Measurements from ENCODE around the gene YARS1.

DNA sequence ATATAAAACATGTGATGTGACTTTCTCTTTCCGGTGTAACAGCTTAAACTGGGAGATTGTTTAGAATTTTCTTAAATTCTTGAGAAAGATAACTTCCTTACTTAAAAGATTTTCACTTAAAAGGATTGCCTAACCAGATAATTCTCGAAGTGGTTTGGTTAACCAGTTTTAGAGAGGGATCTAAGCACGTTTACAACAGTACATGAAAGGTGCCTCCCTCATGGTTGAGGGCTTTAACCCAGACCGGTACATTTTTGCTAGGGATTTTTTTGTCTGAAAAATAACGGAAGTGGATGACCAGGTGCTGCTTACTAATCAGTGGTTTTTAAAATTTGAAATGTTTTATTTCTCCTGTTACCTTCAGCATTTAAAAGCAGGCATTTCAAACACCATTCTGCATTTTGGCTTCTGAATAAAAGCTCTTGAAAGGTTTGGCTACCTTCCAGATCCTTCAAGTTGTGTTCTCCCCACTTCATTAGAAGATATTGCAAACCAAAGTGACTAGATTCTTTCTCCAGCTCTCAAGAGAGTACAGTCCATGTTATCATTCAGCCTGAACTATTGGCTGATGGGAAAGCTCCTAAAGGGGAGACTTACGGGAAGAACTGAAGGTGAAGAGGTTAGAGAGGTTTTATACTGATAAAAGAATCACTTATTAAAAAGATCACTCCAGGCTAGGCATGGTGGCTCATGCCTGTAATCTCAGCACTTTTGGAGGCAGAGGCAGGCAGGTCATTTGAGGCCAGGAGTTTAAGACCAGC lies 13.1 kb upstream of the YARS1 start:
- TF ChIP-seq RFX5 (IDR thresholded peaks at IDR 0.05; ENCODE audit: low read depth, low read length), result no peak
- TF ChIP-seq, protein P1, sequence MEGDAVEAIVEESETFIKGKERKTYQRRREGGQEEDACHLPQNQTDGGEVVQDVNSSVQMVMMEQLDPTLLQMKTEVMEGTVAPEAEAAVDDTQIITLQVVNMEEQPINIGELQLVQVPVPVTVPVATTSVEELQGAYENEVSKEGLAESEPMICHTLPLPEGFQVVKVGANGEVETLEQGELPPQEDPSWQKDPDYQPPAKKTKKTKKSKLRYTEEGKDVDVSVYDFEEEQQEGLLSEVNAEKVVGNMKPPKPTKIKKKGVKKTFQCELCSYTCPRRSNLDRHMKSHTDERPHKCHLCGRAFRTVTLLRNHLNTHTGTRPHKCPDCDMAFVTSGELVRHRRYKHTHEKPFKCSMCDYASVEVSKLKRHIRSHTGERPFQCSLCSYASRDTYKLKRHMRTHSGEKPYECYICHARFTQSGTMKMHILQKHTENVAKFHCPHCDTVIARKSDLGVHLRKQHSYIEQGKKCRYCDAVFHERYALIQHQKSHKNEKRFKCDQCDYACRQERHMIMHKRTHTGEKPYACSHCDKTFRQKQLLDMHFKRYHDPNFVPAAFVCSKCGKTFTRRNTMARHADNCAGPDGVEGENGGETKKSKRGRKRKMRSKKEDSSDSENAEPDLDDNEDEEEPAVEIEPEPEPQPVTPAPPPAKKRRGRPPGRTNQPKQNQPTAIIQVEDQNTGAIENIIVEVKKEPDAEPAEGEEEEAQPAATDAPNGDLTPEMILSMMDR (conservative IDR thresholded peaks at IDR 0.05; ENCODE audit: low read depth, low read length), result no peak
